HG03439 (cell line): ENCODE data around the gene ZNF664.

Experiments
- ATAC-seq: cut with Tn5 transposase; IDR thresholded peaks from one replicate; pipeline ENCODE4 v1.9.1; 2021; ENCODE audit warnings: mild to moderate bottlenecking, moderate library complexity; ENCODE audit not compliant: unreplicated experiment

The ZNF664 gene

GRCh38 chr12:124049451-124050094 is 76.6 kb downstream of the ZNF664 start:
- no peak for ATAC-seq

- ATAC-seq, result no peak
These were observed 80.8 kb downstream of the ZNF664 start for GRCh38 chr12:124053851-124054250.

DNA sequence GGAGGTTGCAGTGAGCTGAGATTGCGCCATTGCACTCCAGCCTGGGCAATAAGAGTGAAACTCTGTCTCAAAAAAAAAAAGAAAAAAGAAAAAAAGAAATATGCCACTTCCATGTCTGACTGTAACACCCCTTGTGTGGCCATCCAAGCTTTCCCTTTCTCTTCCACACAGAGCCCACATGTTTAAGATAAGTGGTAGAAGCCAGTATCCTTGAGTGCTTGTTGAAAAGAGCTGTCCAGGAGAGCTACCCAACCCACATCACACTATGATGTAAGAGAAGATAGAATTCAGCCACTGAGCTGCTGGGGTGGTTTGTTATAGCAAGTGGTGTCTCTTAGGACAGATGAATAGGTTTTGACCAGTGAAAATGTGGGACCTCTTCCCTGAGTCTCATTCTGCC is 82.1 kb downstream of the ZNF664 start:
- no peak for ATAC-seq

- ATAC-seq, result no peak
These were observed 84.7 kb downstream of the ZNF664 start for GRCh38 chr12:124057691-124058090.

- no peak for ATAC-seq
These were observed 86.7 kb downstream of the ZNF664 start for GRCh38 chr12:124059752-124060151.
